PFSK-1 (cell line): ENCODE results near the gene TMEM144.

Experiments
- POLR2AphosphoS5 ChIP-seq: IDR thresholded peaks from 2 replicates; pipeline ENCODE4 v1.6.1; 2012; ENCODE audit warnings: low read depth, mild to moderate bottlenecking, control low read depth, low read length, moderate library complexity
- SIN3A ChIP-seq: IDR thresholded peaks from 2 replicates; pipeline ENCODE4 v1.6.1; 2012; ENCODE audit warnings: mild to moderate bottlenecking, low read length, moderate library complexity, borderline replicate concordance; ENCODE audit not compliant: insufficient read depth
- TAF1 ChIP-seq: IDR thresholded peaks from 2 replicates; pipeline ENCODE4 v1.6.1; 2012; ENCODE audit warnings: low read length, control low read depth, borderline replicate concordance; ENCODE audit not compliant: insufficient read depth
- TF ChIP-seq, protein P1 (sequence below), 2 experiments: IDR thresholded peaks; 2 replicates each; pipeline versions ENCODE4 v1.6.1 to v1.8.0; 2011 to 2012; ENCODE audit warnings: low read depth in 2 of 2, low read length in 2 of 2, control low read depth in 1 of 2, inconsistent platforms in 1 of 2, mild to moderate bottlenecking in 1 of 2, moderate library complexity in 1 of 2; ENCODE audit not compliant: insufficient read depth in 1 of 2

DNA sequence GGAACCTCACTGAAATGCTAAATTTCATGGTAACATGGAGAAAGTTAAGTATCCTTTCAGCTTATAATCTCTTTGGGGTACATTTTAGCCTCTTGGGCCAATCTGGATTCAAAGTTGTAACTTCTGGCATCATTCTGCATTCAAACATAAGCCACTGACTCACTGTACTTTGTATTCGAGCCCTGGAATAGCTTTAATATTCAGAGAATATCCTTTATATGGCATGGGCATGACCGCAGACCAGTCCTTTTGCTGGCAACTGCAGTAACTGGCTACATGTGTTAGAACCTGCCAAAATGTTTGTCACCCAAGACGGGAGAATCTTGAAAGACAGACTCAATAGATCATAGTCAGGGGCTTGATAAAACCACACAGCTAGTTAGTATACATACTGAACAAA lies 40.8 kb upstream of the TMEM144 start:
- TF ChIP-seq, protein P1, sequence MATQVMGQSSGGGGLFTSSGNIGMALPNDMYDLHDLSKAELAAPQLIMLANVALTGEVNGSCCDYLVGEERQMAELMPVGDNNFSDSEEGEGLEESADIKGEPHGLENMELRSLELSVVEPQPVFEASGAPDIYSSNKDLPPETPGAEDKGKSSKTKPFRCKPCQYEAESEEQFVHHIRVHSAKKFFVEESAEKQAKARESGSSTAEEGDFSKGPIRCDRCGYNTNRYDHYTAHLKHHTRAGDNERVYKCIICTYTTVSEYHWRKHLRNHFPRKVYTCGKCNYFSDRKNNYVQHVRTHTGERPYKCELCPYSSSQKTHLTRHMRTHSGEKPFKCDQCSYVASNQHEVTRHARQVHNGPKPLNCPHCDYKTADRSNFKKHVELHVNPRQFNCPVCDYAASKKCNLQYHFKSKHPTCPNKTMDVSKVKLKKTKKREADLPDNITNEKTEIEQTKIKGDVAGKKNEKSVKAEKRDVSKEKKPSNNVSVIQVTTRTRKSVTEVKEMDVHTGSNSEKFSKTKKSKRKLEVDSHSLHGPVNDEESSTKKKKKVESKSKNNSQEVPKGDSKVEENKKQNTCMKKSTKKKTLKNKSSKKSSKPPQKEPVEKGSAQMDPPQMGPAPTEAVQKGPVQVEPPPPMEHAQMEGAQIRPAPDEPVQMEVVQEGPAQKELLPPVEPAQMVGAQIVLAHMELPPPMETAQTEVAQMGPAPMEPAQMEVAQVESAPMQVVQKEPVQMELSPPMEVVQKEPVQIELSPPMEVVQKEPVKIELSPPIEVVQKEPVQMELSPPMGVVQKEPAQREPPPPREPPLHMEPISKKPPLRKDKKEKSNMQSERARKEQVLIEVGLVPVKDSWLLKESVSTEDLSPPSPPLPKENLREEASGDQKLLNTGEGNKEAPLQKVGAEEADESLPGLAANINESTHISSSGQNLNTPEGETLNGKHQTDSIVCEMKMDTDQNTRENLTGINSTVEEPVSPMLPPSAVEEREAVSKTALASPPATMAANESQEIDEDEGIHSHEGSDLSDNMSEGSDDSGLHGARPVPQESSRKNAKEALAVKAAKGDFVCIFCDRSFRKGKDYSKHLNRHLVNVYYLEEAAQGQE (IDR thresholded peaks at IDR 0.05; ENCODE audit: insufficient read depth in 1 of 2, low read depth in 2 of 2, low read length in 2 of 2): no peak
- TF ChIP-seq TAF1: no peak
- TF ChIP-seq POLR2AphosphoS5: no peak
- TF ChIP-seq SIN3A: no peak
